Neural progenitor cell (in vitro differentiated cells): ENCODE measurements around the gene ZNF787. TPM values are rescaled to one million over a fixed set of nuclear protein-coding genes. Genes with fewer than 3 reads are reported as not detected.

ENCODE experiments used
- DNase-seq: peaks from one replicate; pipeline ENCODE4 v3.0.0-alpha.2; 2016; ENCODE audit warnings: low spot score
- H2AFZ ChIP-seq: fragments of 200-600 bp; sonication (generic); replicated peaks from 2 replicates; pipeline ENCODE4 v1.6.1; 2016; ENCODE audit warnings: antibody characterized with exemption
- H3F3A ChIP-seq: fragments of 200-600 bp; sonication (generic); 2 replicates; pipeline ENCODE4 v1.6.1; 2016; ENCODE audit warnings: antibody characterized with exemption, low read depth
- H3K27ac ChIP-seq: fragments of 200-600 bp; sonication (generic); 2 replicates; pipeline ENCODE4 v1.5.1; 2016; ENCODE audit warnings: mild to moderate bottlenecking
- H3K27me3 ChIP-seq: fragments of 200-600 bp; sonication (generic); 2 replicates; pipeline ENCODE4 v1.6.1; 2016; ENCODE audit warnings: mild to moderate bottlenecking, moderate library complexity
- H3K36me3 ChIP-seq: fragments of 200-600 bp; sonication (generic); 2 replicates; pipeline ENCODE4 v1.5.1; 2016
- H3K4me1 ChIP-seq: fragments of 200-600 bp; sonication (generic); 2 replicates; pipeline ENCODE4 v1.6.1; 2016; ENCODE audit warnings: mixed run types
- H3K4me2 ChIP-seq: fragments of 200-600 bp; sonication (generic); 2 replicates; pipeline ENCODE4 v1.6.1; 2016
- H3K4me3 ChIP-seq: fragments of 200-600 bp; sonication (generic); 2 replicates; pipeline ENCODE4 v1.5.1; 2016
- H3K79me2 ChIP-seq: fragments of 200-600 bp; sonication (generic); 2 replicates; pipeline ENCODE4 v1.6.1; 2016; ENCODE audit warnings: low read depth
- H3K9ac ChIP-seq: fragments of 200-600 bp; sonication (generic); 2 replicates; pipeline ENCODE4 v1.6.1; 2016
- H3K9me3 ChIP-seq: fragments of 200-600 bp; sonication (generic); 2 replicates; pipeline ENCODE4 v1.5.1; 2016; ENCODE audit warnings: low read depth
- H4K20me1 ChIP-seq: fragments of 200-600 bp; sonication (generic); 2 replicates; pipeline ENCODE4 v1.6.1; 2016; ENCODE audit warnings: low read depth
- H3K27ac Mint-ChIP-seq: 3 replicates; pipeline ENCODE4 v1.8.0; 2021; ENCODE audit warnings: mixed read lengths
- H3K27me3 Mint-ChIP-seq: 2 replicates; pipeline ENCODE4 v1.8.0; 2022; ENCODE audit warnings: low read depth, mild to moderate bottlenecking, inconsistent platforms, moderate library complexity, mixed read lengths; ENCODE audit not compliant: insufficient read depth
- H3K36me3 Mint-ChIP-seq: 3 replicates; pipeline ENCODE4 v1.8.0; 2021; ENCODE audit warnings: mixed read lengths
- H3K4me1 Mint-ChIP-seq: 3 replicates; pipeline ENCODE4 v1.8.0; 2021; ENCODE audit warnings: mixed read lengths
- H3K4me3 Mint-ChIP-seq: 3 replicates; pipeline ENCODE4 v1.8.0; 2021; ENCODE audit warnings: mild to moderate bottlenecking, moderate library complexity, mixed read lengths
- H3K9me3 Mint-ChIP-seq: 3 replicates; pipeline ENCODE4 v1.8.0; 2020; ENCODE audit warnings: mixed read lengths
- CTCF ChIP-seq: fragments of 200-600 bp; sonication (generic); IDR thresholded peaks from 2 replicates; pipeline ENCODE4 v1.5.1; 2017; ENCODE audit warnings: antibody characterized with exemption, mild to moderate bottlenecking
- EZH2 ChIP-seq: fragments of 200-600 bp; sonication (generic); IDR thresholded peaks from 2 replicates; pipeline ENCODE4 v1.6.1; 2017; ENCODE audit warnings: antibody characterized with exemption, mild to moderate bottlenecking, moderate library complexity
- EZH2phosphoT487 ChIP-seq: fragments of 200-600 bp; sonication (generic); IDR thresholded peaks from 2 replicates; pipeline ENCODE4 v1.6.1; 2017; ENCODE audit warnings: antibody characterized with exemption
- total RNA-seq: library from RNA; depleted of rRNA; stranded (reverse); fragments of >200 nt; gene quantifications from 2 replicates; pipeline ENCODE4 v1.2.3, GENCODE V29; 2015; ENCODE audit warnings: low replicate concordance

Gene ZNF787
- total RNA-seq, 1 donor from 2014 or later: 2.2 TPM

- no peaks in the 10 kb centered on the region for H3K36me3 ChIP-seq
- H3K4me3 Mint-ChIP-seq: no peak overlapping the region
- peaks cover 11% of the 10 kb centered on the region for H3F3A ChIP-seq
- H3K9me3 ChIP-seq: no peaks in the 10 kb centered on the region
- no peak overlapping the region for H3K27ac Mint-ChIP-seq
- no peak overlapping the region for H3K4me3 ChIP-seq
- peaks cover 31% of the 10 kb centered on the region for H4K20me1 ChIP-seq
- DNase-seq: no peak
- H3K36me3 Mint-ChIP-seq: peaks cover 19% of the 10 kb centered on the region
- H2AFZ ChIP-seq: no peak overlapping the region
- H3K9me3 Mint-ChIP-seq: peaks cover 6% of the 10 kb centered on the region
- H3K79me2 ChIP-seq: peaks cover 56% of the 10 kb centered on the region
- H3K27ac ChIP-seq: no peak overlapping the region
- peaks cover 19% of the 10 kb centered on the region for H3K4me1 Mint-ChIP-seq
- peaks cover 5% of the 10 kb centered on the region for H3K4me1 ChIP-seq
- no peak for TF ChIP-seq EZH2phosphoT487
- no peak for TF ChIP-seq EZH2
- TF ChIP-seq CTCF: no peak
- no peak overlapping the region for H3K4me2 ChIP-seq
- H3K9ac ChIP-seq: no peak overlapping the region
- no peaks in the 10 kb centered on the region for H3K27me3 ChIP-seq
- peaks cover 6% of the 10 kb centered on the region for H3K27me3 Mint-ChIP-seq
These were observed 26.2 kb upstream of the ZNF787 start for GRCh38 chr19:56147307-56147706.

- Histone ChIP-seq H3K4me1 (peaks cover 8% of the 10 kb centered on the region), H3K9me3 (no peaks in the 10 kb centered on the region), H3F3A (peaks cover 7% of the 10 kb centered on the region), H3K9ac (no peak overlapping the region), H2AFZ (no peak overlapping the region), H3K4me3 (no peak overlapping the region), H3K27ac (no peak overlapping the region), H3K36me3 (no peaks in the 10 kb centered on the region), H3K4me2 (no peak overlapping the region), H3K27me3 (no peaks in the 10 kb centered on the region), H3K79me2 (peaks cover 56% of the 10 kb centered on the region), H4K20me1 (peaks cover 27% of the 10 kb centered on the region)
- Mint-ChIP-seq H3K4me1 (peaks cover 21% of the 10 kb centered on the region), H3K27ac (no peak overlapping the region), H3K4me3 (no peak overlapping the region), H3K36me3 (peaks cover 19% of the 10 kb centered on the region), H3K27me3 (peaks cover 6% of the 10 kb centered on the region), H3K9me3 (peaks cover 6% of the 10 kb centered on the region)
- DNase-seq: no peak
- TF ChIP-seq EZH2phosphoT487 (no peak), EZH2 (no peak), CTCF (no peak)
These were observed 25.8 kb upstream of the ZNF787 start for GRCh38 chr19:56146904-56147303.

- no peak for TF ChIP-seq EZH2phosphoT487
- no peak for TF ChIP-seq EZH2
- TF ChIP-seq CTCF: no peak
- Histone ChIP-seq H3K79me2 (peaks cover 58% of the 10 kb centered on the region), H3K4me2 (no peak overlapping the region)
These were observed 24.6 kb upstream of the ZNF787 start for GRCh38 chr19:56145698-56146097.

More at GRCh38 chr19:56145698-56146097, 24.6 kb upstream of the ZNF787 start:
- H3K4me3 Mint-ChIP-seq: no peak overlapping the region
- H3K9me3 ChIP-seq: no peaks in the 10 kb centered on the region
- H3K27ac ChIP-seq: no peak overlapping the region
- peaks cover 19% of the 10 kb centered on the region for H3K36me3 Mint-ChIP-seq
- H3K4me1 Mint-ChIP-seq: peaks cover 20% of the 10 kb centered on the region
- H3K4me1 ChIP-seq: peaks cover 10% of the 10 kb centered on the region
- H3K27ac Mint-ChIP-seq: no peak overlapping the region
- H3F3A ChIP-seq: peaks cover 6% of the 10 kb centered on the region
- H3K9ac ChIP-seq: no peak overlapping the region
- H3K36me3 ChIP-seq: no peaks in the 10 kb centered on the region
- H2AFZ ChIP-seq: no peak overlapping the region
- DNase-seq: no peak
- H3K27me3 Mint-ChIP-seq: peaks cover 6% of the 10 kb centered on the region
- H4K20me1 ChIP-seq: peaks cover 22% of the 10 kb centered on the region
- no peak overlapping the region for H3K4me3 ChIP-seq
- H3K27me3 ChIP-seq: no peaks in the 10 kb centered on the region
- peaks cover 6% of the 10 kb centered on the region for H3K9me3 Mint-ChIP-seq
